Thoracic aorta (tissue), 2 donors: ENCODE results near the gene COCH. TPM values are rescaled to one million over a fixed set of nuclear protein-coding genes. Genes with fewer than 3 reads are reported as not detected.
A peak's percentile ranks its signal among the peaks of the same experiment; 100 is the strongest.

ENCODE experiments used
- ATAC-seq: fragments of 150-250 bp; one replicate; pipeline ENCODE4 v1.8.0; 2017; ENCODE audit warnings: low read depth; ENCODE audit not compliant: insufficient number of reproducible peaks, low FRiP score
- DNase-seq: peaks from one replicate; pipeline ENCODE4 v3.0.0-alpha.2; 2020; ENCODE audit warnings: low spot score
- H3K27ac ChIP-seq, 2 donors: fragments of 200-600 bp; sonication (generic); 1 replicate in 1 of 2; 2 replicates in 1 of 2; pipeline ENCODE4 v1.5.1; 2016; ENCODE audit warnings: mild to moderate bottlenecking in 2 of 2, moderate library complexity in 2 of 2
- H3K27me3 ChIP-seq: fragments of 200-600 bp; sonication (generic); replicated peaks from 2 replicates; pipeline ENCODE4 v1.6.0; 2016; ENCODE audit warnings: mild to moderate bottlenecking; ENCODE audit not compliant: insufficient read depth
- H3K36me3 ChIP-seq: fragments of 200-600 bp; sonication (generic); one replicate; pipeline ENCODE4 v1.5.1; 2016
- H3K4me1 ChIP-seq, 2 donors: fragments of 200-600 bp; sonication (generic); 1 replicate in 1 of 2; 2 replicates in 1 of 2; pipeline versions ENCODE4 v1.5.1 to v1.6.0; 2016; ENCODE audit warnings: low read depth in 2 of 2, mild to moderate bottlenecking in 1 of 2; ENCODE audit not compliant: control insufficient read depth in 1 of 2
- H3K4me3 ChIP-seq: fragments of 200-600 bp; sonication (generic); 2 replicates; pipeline ENCODE4 v1.5.1; 2016; ENCODE audit warnings: mild to moderate bottlenecking
- H3K9me3 ChIP-seq: fragments of 200-600 bp; sonication (generic); 2 replicates; pipeline ENCODE4 v1.5.1; 2016
- CTCF ChIP-seq: fragments of 200-600 bp; sonication (generic); IDR thresholded peaks from one replicate; pipeline ENCODE4 v1.5.1; 2019; ENCODE audit warnings: antibody characterized with exemption
- total RNA-seq, 2 donors: library from RNA; depleted of rRNA; stranded (reverse); fragments of >200 nt; gene quantifications; one replicate each; pipeline versions ENCODE4 v1.1.0 to v1.2.3, GENCODE V29; 2016

COCH gene
- total RNA-seq, result 1 to 10 TPM; 1.5 to 9.9 TPM

GRCh38 chr14:30874120-30874998, at the start of gene COCH:
Gene COCH (plus strand): TSS chr14:30874559. CDS start chr14:30874939, 380 bp downstream.
- no peak for ATAC-seq
- H3K27me3 ChIP-seq, result peaks cover 10% of the 10 kb centered on the region
- H3K36me3 ChIP-seq, result no peaks in the 10 kb centered on the region
- TF ChIP-seq CTCF, result peak; percentile 19
- H3K27ac ChIP-seq, result no peak within 1 kb of the TSS
- no peak for DNase-seq
- H3K4me1 ChIP-seq, result peaks cover 15 to 19% of the 10 kb centered on the region in 2 donors
- H3K4me3 ChIP-seq, result peak within 1 kb of the TSS; percentile 78
- H3K9me3 ChIP-seq, result no peaks in the 10 kb centered on the region

GRCh38 chr14:30826070-30826469, 48.3 kb upstream of the COCH start:
- H3K4me1 ChIP-seq, result no peaks in the 10 kb centered on the region
- H3K36me3 ChIP-seq, result no peaks in the 10 kb centered on the region
- H3K4me3 ChIP-seq, result no peak overlapping the region
- ATAC-seq (no peak), DNase-seq (no peak)
- H3K27ac ChIP-seq, result no peak overlapping the region
- peaks cover 10% of the 10 kb centered on the region for H3K9me3 ChIP-seq
- no peaks in the 10 kb centered on the region for H3K27me3 ChIP-seq
- TF ChIP-seq CTCF, result no peak

GRCh38 chr14:30829853-30830252, 44.5 kb upstream of the COCH start:
- Histone ChIP-seq H3K36me3 (no peaks in the 10 kb centered on the region), H3K27ac (no peak overlapping the region), H3K9me3 (peaks cover 10% of the 10 kb centered on the region), H3K4me3 (no peak overlapping the region), H3K27me3 (no peaks in the 10 kb centered on the region), H3K4me1 (no peaks in the 10 kb centered on the region)
- ATAC-seq (no peak), DNase-seq (no peak)
- TF ChIP-seq CTCF, result no peak

- no peak overlapping the region for H3K27ac ChIP-seq
- H3K4me3 ChIP-seq, result no peak overlapping the region
- H3K36me3 ChIP-seq, result no peaks in the 10 kb centered on the region
- DNase-seq (no peak), ATAC-seq (no peak)
- no peak for TF ChIP-seq CTCF
- H3K4me1 ChIP-seq, result no peaks in the 10 kb centered on the region
- H3K27me3 ChIP-seq, result no peaks in the 10 kb centered on the region
- H3K9me3 ChIP-seq, result no peaks in the 10 kb centered on the region
Measured at GRCh38 chr14:30834353-30834752, 40.0 kb upstream of the COCH start.

- H3K4me3 ChIP-seq, result no peak overlapping the region
- DNase-seq, result no peak
- no peak for ATAC-seq
- no peaks in the 10 kb centered on the region for H3K27me3 ChIP-seq
- no peak for TF ChIP-seq CTCF
- H3K9me3 ChIP-seq, result no peaks in the 10 kb centered on the region
- H3K36me3 ChIP-seq, result no peaks in the 10 kb centered on the region
- H3K4me1 ChIP-seq, result no peaks in the 10 kb centered on the region
- no peak overlapping the region for H3K27ac ChIP-seq
Measured at GRCh38 chr14:30838351-30838750, 36.0 kb upstream of the COCH start.
